Measurements from ENCODE around the gene HMOX1. TPM values are rescaled to one million over a fixed set of nuclear protein-coding genes. Genes with fewer than 3 reads are reported as not detected.

Gene HMOX1
- total and polyA plus RNA-seq, 5 experiments from 2014 or later = 0.65 to 3.1 (median 2.6) TPM; not detected in 2

DNA sequence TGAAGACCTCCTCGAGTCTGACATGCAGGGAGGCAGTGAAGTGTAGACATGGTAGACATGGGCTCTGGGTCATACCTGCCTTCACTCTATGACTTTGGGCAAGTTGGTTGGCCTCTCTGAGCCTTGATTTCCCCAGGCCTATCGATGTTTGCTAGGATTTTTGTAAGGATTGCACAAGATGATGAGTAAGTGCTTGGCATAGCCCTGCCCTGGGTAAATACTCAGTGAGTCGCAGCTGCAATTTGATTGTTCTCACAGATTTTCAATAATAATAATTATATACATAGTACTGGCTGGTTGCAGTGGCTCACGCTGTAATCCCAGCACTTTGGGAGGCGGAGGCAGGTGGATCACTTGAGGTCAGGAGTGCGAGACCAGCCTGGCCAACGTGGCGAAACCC is 37.2 kb downstream of the HMOX1 start:
- DNase-seq (no peak), ATAC-seq (no peak)
- Mint-ChIP-seq H3K27me3 (no peaks in the 10 kb centered on the region), H3K4me1 (peaks cover 0 to 1% (median 0%) of the 10 kb centered on the region in 4 donors), H3K9me3 (no peaks in the 10 kb centered on the region), H3K4me3 (no peak overlapping the region), H3K36me3 (peaks cover 0 to 93% (median 13%) of the 10 kb centered on the region in 3 donors), H3K27ac (peak overlapping the region in 1 of 10 donors; percentile 48)
- POLR2A ChIA-PET = no interaction called here

GRCh38 chr22:35418731-35419130 is 37.8 kb downstream of the HMOX1 start:
- no peak for DNase-seq
- H3K36me3 Mint-ChIP-seq = peaks cover 0 to 93% (median 13%) of the 10 kb centered on the region in 3 donors
- H3K4me3 Mint-ChIP-seq = no peak overlapping the region
- H3K27ac Mint-ChIP-seq = no peak overlapping the region
- H3K27me3 Mint-ChIP-seq = no peaks in the 10 kb centered on the region
- no peak for ATAC-seq
- H3K9me3 Mint-ChIP-seq = no peaks in the 10 kb centered on the region
- POLR2A ChIA-PET = no interaction called here
- H3K4me1 Mint-ChIP-seq = peaks cover 0 to 1% (median 0%) of the 10 kb centered on the region in 4 donors

GRCh38 chr22:35419756-35420155 is 38.9 kb downstream of the HMOX1 start:
- no peak overlapping the region for H3K4me3 Mint-ChIP-seq
- H3K27me3 Mint-ChIP-seq = no peaks in the 10 kb centered on the region
- H3K9me3 Mint-ChIP-seq = no peaks in the 10 kb centered on the region
- DNase-seq = no peak
- no peak for ATAC-seq
- peaks cover 0 to 1% (median 0%) of the 10 kb centered on the region in 4 donors for H3K4me1 Mint-ChIP-seq
- peaks cover 0 to 94% (median 15%) of the 10 kb centered on the region in 3 donors for H3K36me3 Mint-ChIP-seq
- POLR2A ChIA-PET = no interaction called here
- H3K27ac Mint-ChIP-seq = peak overlapping the region in 2 of 10 donors; percentile 6 to 58

DNA sequence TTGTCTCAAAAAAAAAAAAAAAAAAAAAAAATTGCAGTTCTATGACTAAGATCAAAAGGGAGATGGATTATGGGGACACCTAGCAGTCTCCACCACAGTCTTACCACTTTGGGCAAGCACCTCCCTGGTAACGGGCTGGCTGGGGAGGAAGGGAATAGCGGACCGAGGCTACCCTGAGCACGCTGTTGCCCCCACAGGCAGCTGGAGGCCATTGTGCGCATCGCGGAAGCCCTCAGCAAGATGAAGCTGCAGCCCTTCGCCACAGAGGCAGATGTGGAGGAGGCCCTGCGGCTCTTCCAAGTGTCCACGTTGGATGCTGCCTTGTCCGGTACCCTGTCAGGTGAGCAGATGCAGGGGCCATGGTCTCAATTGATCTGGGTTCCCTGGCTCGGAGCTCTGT is 40.2 kb downstream of the HMOX1 start:
- Mint-ChIP-seq H3K4me3 (no peak overlapping the region), H3K36me3 (peaks cover 0 to 90% (median 15%) of the 10 kb centered on the region in 3 donors)
- POLR2A ChIA-PET = no interaction called here

DNA sequence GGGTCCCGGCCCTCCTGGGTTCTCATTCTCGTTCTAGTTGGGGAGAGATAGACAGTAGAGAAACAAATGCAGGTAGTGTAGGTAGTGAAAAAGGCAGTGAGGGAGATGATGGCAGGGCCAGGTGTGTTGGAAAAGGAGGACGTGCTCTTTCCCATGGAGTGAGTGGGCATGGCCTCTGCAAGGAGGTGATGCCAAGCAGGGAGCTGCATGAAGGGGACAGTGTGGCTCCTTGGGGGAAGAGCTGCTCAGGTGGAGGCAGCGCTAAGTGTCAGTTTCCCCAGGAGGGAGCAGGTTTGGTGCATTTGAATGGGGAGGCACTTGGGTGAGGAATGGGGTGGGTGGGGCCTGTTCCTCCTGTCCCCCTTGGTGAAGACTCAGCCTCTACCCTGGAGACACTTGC is 41.2 kb downstream of the HMOX1 start:
- peaks cover 0 to 80% (median 13%) of the 10 kb centered on the region in 3 donors for H3K36me3 Mint-ChIP-seq
- peak overlapping the region in 1 of 10 donors; percentile 68 for H3K27ac Mint-ChIP-seq
- no peaks in the 10 kb centered on the region for H3K4me1 Mint-ChIP-seq
- no peaks in the 10 kb centered on the region for H3K9me3 Mint-ChIP-seq
- no peaks in the 10 kb centered on the region for H3K27me3 Mint-ChIP-seq
- no peak overlapping the region for H3K4me3 Mint-ChIP-seq
- peak in 1 of 10 donors; percentile 18 for DNase-seq
- no peak for ATAC-seq
- POLR2A ChIA-PET = no interaction called here

More for the DNA sequence above, 40.2 kb downstream of the HMOX1 start:
- Mint-ChIP-seq H3K27ac (no peak overlapping the region), H3K4me1 (peaks cover 0 to 1% (median 0%) of the 10 kb centered on the region in 4 donors), H3K27me3 (no peaks in the 10 kb centered on the region), H3K9me3 (no peaks in the 10 kb centered on the region)
- peak in 1 of 10 donors; percentile 28 for DNase-seq
- no peak for ATAC-seq

- Mint-ChIP-seq H3K27me3 (no peaks in the 10 kb centered on the region), H3K9me3 (no peaks in the 10 kb centered on the region), H3K27ac (peak overlapping the region in 3 of 10 donors; percentile 19 to 31 (median 29)), H3K36me3 (peaks cover 0 to 74% (median 13%) of the 10 kb centered on the region in 3 donors), H3K4me1 (no peaks in the 10 kb centered on the region), H3K4me3 (no peak overlapping the region)
- POLR2A ChIA-PET = no interaction called here
- DNase-seq (no peak), ATAC-seq (no peak)
Measured at GRCh38 chr22:35422936-35423335, 42.0 kb downstream of the HMOX1 start.

- no peak overlapping the region for H3K4me3 Mint-ChIP-seq
- DNase-seq = peak in 1 of 10 donors; percentile 58
- H3K27ac Mint-ChIP-seq = no peak overlapping the region
- no peaks in the 10 kb centered on the region for H3K27me3 Mint-ChIP-seq
- no peak for ATAC-seq
- no peaks in the 10 kb centered on the region for H3K4me1 Mint-ChIP-seq
- POLR2A ChIA-PET = no interaction called here
- peaks cover 0 to 66% (median 13%) of the 10 kb centered on the region in 3 donors for H3K36me3 Mint-ChIP-seq
- H3K9me3 Mint-ChIP-seq = no peaks in the 10 kb centered on the region
Measured at GRCh38 chr22:35424081-35424480, 43.2 kb downstream of the HMOX1 start.

DNA sequence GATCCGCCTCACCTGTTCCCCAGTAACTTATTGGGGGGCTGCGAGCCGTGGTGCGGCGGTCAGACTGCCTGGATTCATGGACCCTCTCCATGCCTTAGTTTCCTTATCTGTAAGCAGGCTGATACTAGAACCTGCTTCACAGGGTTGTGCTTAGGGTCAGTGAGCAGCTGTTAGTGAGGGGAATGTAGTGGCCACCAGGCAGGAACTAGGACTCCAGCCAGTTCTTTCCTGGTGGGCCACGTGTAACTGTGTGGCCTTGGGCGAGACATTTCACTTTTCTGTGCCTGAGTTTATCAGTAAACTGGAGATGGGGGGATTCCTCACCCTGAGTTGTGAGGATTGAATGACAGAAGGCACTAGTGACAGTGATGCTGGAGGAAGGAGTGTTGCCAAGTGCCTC is 43.9 kb downstream of the HMOX1 start:
- POLR2A ChIA-PET = no interaction called here
- H3K4me1 Mint-ChIP-seq = no peaks in the 10 kb centered on the region

GRCh38 chr22:35425546-35425945 is 44.6 kb downstream of the HMOX1 start:
- H3K27ac Mint-ChIP-seq = peak overlapping the region in 2 of 10 donors; percentile 22 to 55
- POLR2A ChIA-PET = no interaction called here
- ATAC-seq = no peak
- H3K4me3 Mint-ChIP-seq = no peak overlapping the region
- no peaks in the 10 kb centered on the region for H3K4me1 Mint-ChIP-seq
- peaks cover 0 to 53% (median 7%) of the 10 kb centered on the region in 3 donors for H3K36me3 Mint-ChIP-seq
- H3K27me3 Mint-ChIP-seq = no peaks in the 10 kb centered on the region
- DNase-seq = peak in 1 of 10 donors; percentile 57
- no peaks in the 10 kb centered on the region for H3K9me3 Mint-ChIP-seq

More for the DNA sequence above, 43.9 kb downstream of the HMOX1 start:
- Mint-ChIP-seq H3K27me3 (no peaks in the 10 kb centered on the region), H3K9me3 (no peaks in the 10 kb centered on the region), H3K27ac (peak overlapping the region in 3 of 10 donors; percentile 5 to 83 (median 41)), H3K4me3 (no peak overlapping the region), H3K36me3 (peaks cover 0 to 61% (median 10%) of the 10 kb centered on the region in 3 donors)
- DNase-seq (peak in 1 of 10 donors; percentile 37), ATAC-seq (no peak)

DNA sequence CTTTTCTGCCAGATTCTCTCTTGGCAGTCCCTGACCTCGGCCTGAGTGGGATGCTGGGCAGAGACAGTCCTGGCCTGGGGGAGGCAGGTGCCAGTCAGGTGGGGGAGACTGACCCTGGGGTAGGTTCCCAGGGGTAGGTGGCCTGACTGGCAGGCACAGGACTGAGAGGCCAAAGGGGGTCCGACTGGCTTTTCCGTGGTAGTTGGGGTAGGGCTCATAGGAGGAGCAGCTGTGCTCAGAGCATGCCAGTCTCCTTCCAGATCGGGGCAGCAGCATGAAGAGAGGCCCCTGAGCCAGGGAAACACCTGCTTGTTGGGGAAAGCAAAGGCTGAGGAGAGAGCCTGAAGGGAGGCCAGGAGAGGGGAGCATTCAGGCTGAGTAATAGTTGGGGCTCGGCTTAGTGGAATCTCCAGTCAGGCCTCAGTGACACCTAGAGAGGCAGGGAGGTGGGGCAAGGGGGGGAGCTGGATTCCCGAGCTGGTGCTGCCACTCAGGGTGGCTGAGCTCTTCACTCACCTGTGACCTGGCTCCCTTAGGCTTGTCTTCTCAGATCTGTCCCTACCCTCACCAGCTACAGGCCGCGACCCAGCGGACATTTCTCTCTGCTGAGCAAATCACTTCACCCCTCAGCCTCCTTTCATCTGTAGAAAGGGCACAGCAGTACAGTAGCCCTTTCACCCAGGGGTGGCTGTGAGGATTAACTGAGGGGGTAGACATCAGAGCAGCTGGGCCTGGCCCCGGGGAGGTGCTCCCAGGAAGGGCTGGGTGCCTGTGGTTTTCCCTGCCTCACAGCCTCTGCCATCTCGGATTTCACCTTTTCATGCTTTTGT is 45.3 kb downstream of the HMOX1 start:
- Mint-ChIP-seq H3K4me3 (no peak overlapping the region), H3K27ac (peak overlapping the region in 4 of 10 donors; percentile 48 to 60 (median 56)), H3K9me3 (no peaks in the 10 kb centered on the region), H3K27me3 (no peaks in the 10 kb centered on the region), H3K4me1 (no peaks in the 10 kb centered on the region), H3K36me3 (peaks cover 0 to 46% (median 7%) of the 10 kb centered on the region in 3 donors)
- peak in 1 of 10 donors; percentile 14 for DNase-seq
- POLR2A ChIA-PET = no interaction called here
- ATAC-seq = no peak

DNA sequence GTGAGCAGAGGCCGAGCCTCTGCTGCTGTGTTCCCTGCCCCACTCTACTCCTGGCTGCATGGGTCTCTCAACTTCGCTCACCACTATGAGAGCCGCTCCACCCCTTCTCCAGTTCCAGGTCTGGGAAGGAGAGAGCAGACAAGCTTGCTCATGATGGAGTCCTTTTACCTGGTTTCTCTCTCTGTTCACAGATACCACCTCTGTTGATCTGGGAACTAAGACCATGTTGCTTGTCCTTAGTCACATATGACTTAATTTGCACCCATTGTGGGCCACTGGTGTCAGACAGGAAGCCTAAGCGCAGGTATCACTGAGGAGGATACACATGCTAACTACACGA is 45.9 kb downstream of the HMOX1 start:
- H3K9me3 Mint-ChIP-seq = no peaks in the 10 kb centered on the region
- H3K4me1 Mint-ChIP-seq = no peaks in the 10 kb centered on the region
- peaks cover 0 to 41% (median 3%) of the 10 kb centered on the region in 3 donors for H3K36me3 Mint-ChIP-seq
- H3K27ac Mint-ChIP-seq = peak overlapping the region in 4 of 10 donors; percentile 10 to 60 (median 40)
- ATAC-seq = no peak
- POLR2A ChIA-PET = no interaction called here
- H3K4me3 Mint-ChIP-seq = no peak overlapping the region
- DNase-seq = peak in 1 of 10 donors; percentile 52
- H3K27me3 Mint-ChIP-seq = no peaks in the 10 kb centered on the region

DNA sequence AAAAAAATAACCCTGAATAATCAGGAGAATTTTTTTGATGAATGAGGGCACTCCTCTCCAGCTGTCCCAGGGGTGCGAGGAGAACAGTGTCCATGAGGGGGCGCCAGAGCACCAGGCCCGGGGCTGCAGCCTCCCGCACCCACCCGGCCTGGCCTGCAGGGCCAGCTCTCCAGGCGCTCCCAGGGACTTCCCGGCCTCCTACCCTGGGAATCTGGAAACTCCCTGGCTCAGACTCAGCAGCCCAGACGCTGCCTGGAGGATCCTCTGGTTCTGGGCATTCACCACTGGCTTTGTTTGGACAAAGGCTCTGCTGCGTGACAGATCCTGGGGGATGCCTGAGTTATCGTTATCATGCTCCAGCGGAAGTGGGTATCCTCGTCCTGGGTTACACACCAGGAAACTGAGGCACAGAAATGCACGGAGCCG is 50.0 kb downstream of the HMOX1 start:
- Mint-ChIP-seq H3K27me3 (no peaks in the 10 kb centered on the region), H3K36me3 (peaks cover 0 to 19% (median 18%) of the 10 kb centered on the region in 3 donors), H3K9me3 (peaks cover 0 to 6% (median 0%) of the 10 kb centered on the region in 9 donors), H3K4me1 (peaks cover 0 to 5% (median 1%) of the 10 kb centered on the region in 4 donors), H3K4me3 (no peak overlapping the region), H3K27ac (peak overlapping the region in 1 of 10 donors; percentile 20)
- ATAC-seq (peak; percentile 72 to 87), DNase-seq (peak; percentile 41 to 80 (median 62))
- POLR2A ChIA-PET = interaction anchor here (0.6 kb wide), 1 partner anchor 80 kb away, joined by 3 read pairs; no protein-coding TSS in a partner anchor
